Measurements from ENCODE around the gene CUEDC1.

CUEDC1 gene

GRCh38 chr17:57842280-57842679 is 112.9 kb downstream of the CUEDC1 start:
- no peak overlapping the region for H3K27ac ChIP-seq (ENCODE audit: poor library complexity, severe bottlenecking)
- no peaks in the 10 kb centered on the region for H3K9me3 ChIP-seq (ENCODE audit: severe bottlenecking)
- no peaks in the 10 kb centered on the region for H3K4me1 ChIP-seq (ENCODE audit: insufficient read depth, poor library complexity, severe bottlenecking)
- DNase-seq (ENCODE audit: low spot score) (no peak), ATAC-seq (ENCODE audit: low read depth) (no peak)
- H3K4me3 ChIP-seq (ENCODE audit: severe bottlenecking): no peak overlapping the region
- TF ChIP-seq CTCF (IDR thresholded peaks at IDR 0.05; ENCODE audit: poor library complexity, severe bottlenecking): no peak
- H3K36me3 ChIP-seq (ENCODE audit: low read depth): peaks cover 79% of the 10 kb centered on the region
- no peaks in the 10 kb centered on the region for H3K27me3 ChIP-seq (ENCODE audit: insufficient read depth, poor library complexity, severe bottlenecking)

GRCh38 chr17:57839571-57839923 is 115.7 kb downstream of the CUEDC1 start:
- no peak for DNase-seq (ENCODE audit: low spot score)
- peaks cover 2% of the 10 kb centered on the region for H3K4me1 ChIP-seq (ENCODE audit: insufficient read depth, poor library complexity, severe bottlenecking)
- no peak overlapping the region for H3K27ac ChIP-seq (ENCODE audit: poor library complexity, severe bottlenecking)
- H3K4me3 ChIP-seq (ENCODE audit: severe bottlenecking): no peak overlapping the region
- ATAC-seq (ENCODE audit: low read depth): no peak
- H3K36me3 ChIP-seq (ENCODE audit: low read depth): peaks cover 63% of the 10 kb centered on the region
- no peaks in the 10 kb centered on the region for H3K9me3 ChIP-seq (ENCODE audit: severe bottlenecking)
- no peaks in the 10 kb centered on the region for H3K27me3 ChIP-seq (ENCODE audit: insufficient read depth, poor library complexity, severe bottlenecking)
- no peak for TF ChIP-seq CTCF (IDR thresholded peaks at IDR 0.05; ENCODE audit: poor library complexity, severe bottlenecking)

GRCh38 chr17:57838857-57839570 is 116.2 kb downstream of the CUEDC1 start:
- H3K27ac ChIP-seq (ENCODE audit: poor library complexity, severe bottlenecking): no peak overlapping the region
- H3K27me3 ChIP-seq (ENCODE audit: insufficient read depth, poor library complexity, severe bottlenecking): no peaks in the 10 kb centered on the region
- H3K36me3 ChIP-seq (ENCODE audit: low read depth): peaks cover 58% of the 10 kb centered on the region
- H3K9me3 ChIP-seq (ENCODE audit: severe bottlenecking): no peaks in the 10 kb centered on the region
- no peak for DNase-seq (ENCODE audit: low spot score)
- H3K4me3 ChIP-seq (ENCODE audit: severe bottlenecking): no peak overlapping the region
- H3K4me1 ChIP-seq (ENCODE audit: insufficient read depth, poor library complexity, severe bottlenecking): peaks cover 5% of the 10 kb centered on the region
- no peak for ATAC-seq (ENCODE audit: low read depth)
- no peak for TF ChIP-seq CTCF (IDR thresholded peaks at IDR 0.05; ENCODE audit: poor library complexity, severe bottlenecking)

- no peak for TF ChIP-seq CTCF (IDR thresholded peaks at IDR 0.05; ENCODE audit: poor library complexity, severe bottlenecking)
- ATAC-seq (ENCODE audit: low read depth) (no peak), DNase-seq (ENCODE audit: low spot score) (no peak)
- H3K4me1 ChIP-seq (ENCODE audit: insufficient read depth, poor library complexity, severe bottlenecking): peaks cover 5% of the 10 kb centered on the region
- no peak overlapping the region for H3K27ac ChIP-seq (ENCODE audit: poor library complexity, severe bottlenecking)
- no peaks in the 10 kb centered on the region for H3K9me3 ChIP-seq (ENCODE audit: severe bottlenecking)
- H3K36me3 ChIP-seq (ENCODE audit: low read depth): peaks cover 52% of the 10 kb centered on the region
- H3K27me3 ChIP-seq (ENCODE audit: insufficient read depth, poor library complexity, severe bottlenecking): no peaks in the 10 kb centered on the region
- no peak overlapping the region for H3K4me3 ChIP-seq (ENCODE audit: severe bottlenecking)
Measured at GRCh38 chr17:57838453-57838852, 116.8 kb downstream of the CUEDC1 start.

GRCh38 chr17:57835333-57835900 is 119.8 kb downstream of the CUEDC1 start:
- Histone ChIP-seq H3K9me3 (ENCODE audit: severe bottlenecking) (no peaks in the 10 kb centered on the region), H3K4me3 (ENCODE audit: severe bottlenecking) (no peak overlapping the region), H3K27me3 (ENCODE audit: insufficient read depth, poor library complexity, severe bottlenecking) (no peaks in the 10 kb centered on the region), H3K4me1 (ENCODE audit: insufficient read depth, poor library complexity, severe bottlenecking) (peaks cover 5% of the 10 kb centered on the region), H3K27ac (ENCODE audit: poor library complexity, severe bottlenecking) (no peak overlapping the region), H3K36me3 (ENCODE audit: low read depth) (peaks cover 29% of the 10 kb centered on the region)
- DNase-seq (ENCODE audit: low spot score) (no peak), ATAC-seq (ENCODE audit: low read depth) (no peak)
- no peak for TF ChIP-seq CTCF (IDR thresholded peaks at IDR 0.05; ENCODE audit: poor library complexity, severe bottlenecking)

All from RWPE2 (cell line).